Measurements from ENCODE around the gene SYT15B.
"Not testable (repeated sequence)": the region's sequence is repeated elsewhere in the genome, so short reads cannot be mapped to it uniquely, and the experiment has no call there.

The SYT15B gene

DNA sequence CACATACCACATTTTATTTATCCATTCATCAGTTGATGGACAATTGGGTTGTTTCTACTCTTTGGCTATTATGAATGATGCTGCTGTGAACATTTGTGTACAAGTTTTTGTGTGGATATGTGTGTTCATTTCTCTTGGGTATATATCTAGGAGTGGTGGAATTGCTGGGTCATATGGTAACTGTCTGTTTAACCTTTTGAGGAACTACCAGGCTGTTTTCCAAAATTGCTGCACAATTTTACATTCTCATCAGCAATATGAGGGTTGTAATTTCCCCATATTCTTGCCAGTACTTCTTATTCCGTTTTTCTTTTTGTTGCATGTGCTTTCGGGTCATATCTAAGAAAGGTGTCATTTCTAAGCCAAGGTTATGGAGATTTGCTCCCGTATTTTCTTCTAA lies 38.3 kb downstream of the SYT15B start:
- not testable (repeated sequence) for DNase-seq

- not testable (repeated sequence) for DNase-seq
These were observed 39.3 kb downstream of the SYT15B start for GRCh38 chr10:47724119-47724518.

- DNase-seq, result not testable (repeated sequence)
These were observed 40.0 kb downstream of the SYT15B start for GRCh38 chr10:47723362-47723761.

DNA sequence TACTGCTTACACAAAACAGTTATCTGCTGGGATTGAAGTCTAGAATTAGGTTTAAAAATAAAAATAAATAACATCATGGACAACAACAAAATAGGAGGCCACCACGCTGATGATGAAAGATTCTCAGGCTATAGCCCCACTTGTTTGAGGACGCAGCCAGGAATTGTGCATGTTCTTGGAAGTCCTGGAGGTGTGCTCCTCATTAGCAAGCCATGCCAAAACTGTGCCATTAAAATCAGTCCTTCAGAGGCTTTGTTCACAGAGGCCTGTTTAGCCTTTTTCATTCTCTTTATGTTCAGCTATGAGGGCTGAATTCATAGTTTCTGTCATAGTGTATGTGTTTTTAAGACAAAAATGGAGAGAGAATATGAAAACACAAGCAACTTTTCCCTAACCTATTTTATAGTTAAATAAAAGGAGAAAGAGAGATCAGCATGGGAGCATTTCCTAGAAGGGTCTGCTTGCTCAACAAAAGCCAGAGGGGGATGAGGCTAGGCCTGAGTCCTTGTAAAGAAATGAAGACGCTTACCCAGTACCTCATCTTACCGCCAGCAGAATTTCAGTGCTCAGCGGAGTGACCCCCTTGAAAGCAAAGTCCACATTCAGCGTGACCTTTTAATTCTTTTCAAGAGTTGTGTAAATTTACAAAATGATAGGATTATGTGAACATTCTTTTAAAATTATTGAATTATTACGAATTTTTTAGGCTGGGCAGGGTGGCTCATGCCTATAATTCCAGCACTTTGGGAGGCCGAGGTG lies 46.2 kb downstream of the SYT15B start:
- DNase-seq, result not testable (repeated sequence)

Measured in SHP77 (cell line).